ENCODE results near the gene CLIC5. TPM values are rescaled to one million over a fixed set of nuclear protein-coding genes. Genes with fewer than 3 reads are reported as not detected.

CLIC5 gene
- total RNA-seq, 1 experiment from 2014 or later = 0.05 TPM

- ATAC-seq = no peak
- Histone ChIP-seq H3K36me3 (ENCODE audit: control insufficient read depth, insufficient read depth, low read length) (no peaks in the 10 kb centered on the region), H3K4me3 (ENCODE audit: low read depth in 2 of 2, low read length in 2 of 2) (no peak overlapping the region), H3K9me3 (ENCODE audit: control insufficient read depth, insufficient read depth, low read depth, low read length) (no peaks in the 10 kb centered on the region), H3K4me1 (ENCODE audit: control insufficient read depth, insufficient read depth, low read length) (no peaks in the 10 kb centered on the region), H3K27me3 (ENCODE audit: control insufficient read depth, insufficient read depth, low read length) (0 out of 2 replicates have a peak, but pooled peaks cover 2% of the 10 kb centered on the region), H3K27ac (ENCODE audit: low read length) (no peak overlapping the region)
- no TSS peak for BruUV-seq (replicated peaks)
- intact Hi-C loops (cut with micrococcal nuclease; ENCODE audit: unreplicated experiment) = no loop called here
- in situ Hi-C loops (cut with HindIII; ENCODE audit: low pct_unique_long_range_greater_than_20kb, low sequenced_read_pairs) = no loop called here
- TF ChIP-seq CTCF (IDR thresholded peaks at IDR 0.05) (no peak), TCF7L2 (IDR thresholded peaks at IDR 0.05; ENCODE audit: low read depth, low read length) (no peak), POLR2AphosphoS5 (IDR thresholded peaks at IDR 0.05; ENCODE audit: low read depth, low read length) (no peak), SIN3A (IDR thresholded peaks at IDR 0.05; ENCODE audit: borderline replicate concordance, insufficient read depth, low read depth, low read length) (no peak), REST (IDR thresholded peaks at IDR 0.05; ENCODE audit: insufficient read depth in 1 of 2, low read depth in 2 of 2, low read length in 1 of 2) (no peak)
- CTCF ChIA-PET = interaction anchor here (0.6 kb wide), 1 partner anchor 527 kb away, joined by 8 read pairs; no protein-coding TSS in a partner anchor
- POLR2A ChIA-PET = no interaction called here
- no peak for DNase-seq (ENCODE audit: low read depth, low spot score)
These were observed 45.3 kb downstream of the CLIC5 start for GRCh38 chr6:45970326-45970725.

- intact Hi-C loops (cut with micrococcal nuclease; ENCODE audit: unreplicated experiment) (no loop called here), in situ Hi-C loops (cut with HindIII; ENCODE audit: low pct_unique_long_range_greater_than_20kb, low sequenced_read_pairs) (no loop called here)
- 0 out of 2 replicates have a peak, but pooled peaks cover 2% of the 10 kb centered on the region for H3K27me3 ChIP-seq (ENCODE audit: control insufficient read depth, insufficient read depth, low read length)
- no peaks in the 10 kb centered on the region for H3K9me3 ChIP-seq (ENCODE audit: control insufficient read depth, insufficient read depth, low read depth, low read length)
- no peaks in the 10 kb centered on the region for H3K36me3 ChIP-seq (ENCODE audit: control insufficient read depth, insufficient read depth, low read length)
- H3K27ac ChIP-seq (ENCODE audit: low read length) = no peak overlapping the region
- ChIA-PET CTCF (interaction anchor here (0.6 kb wide), 1 partner anchor 527 kb away, joined by 8 read pairs; no protein-coding TSS in a partner anchor), POLR2A (no interaction called here)
- ATAC-seq (no peak), DNase-seq (ENCODE audit: low read depth, low spot score) (no peak)
- H3K4me3 ChIP-seq (ENCODE audit: low read depth in 2 of 2, low read length in 2 of 2) = no peak overlapping the region
- BruUV-seq (replicated peaks) = no TSS peak
- TF ChIP-seq POLR2AphosphoS5 (IDR thresholded peaks at IDR 0.05; ENCODE audit: low read depth, low read length) = no peak
- TF ChIP-seq TCF7L2 (IDR thresholded peaks at IDR 0.05; ENCODE audit: low read depth, low read length) = no peak
- TF ChIP-seq SIN3A (IDR thresholded peaks at IDR 0.05; ENCODE audit: borderline replicate concordance, insufficient read depth, low read depth, low read length) = no peak
- TF ChIP-seq REST (IDR thresholded peaks at IDR 0.05; ENCODE audit: insufficient read depth in 1 of 2, low read depth in 2 of 2, low read length in 1 of 2) = no peak
- TF ChIP-seq CTCF (IDR thresholded peaks at IDR 0.05) = no peak
- H3K4me1 ChIP-seq (ENCODE audit: control insufficient read depth, insufficient read depth, low read length) = no peaks in the 10 kb centered on the region
These were observed 45.8 kb downstream of the CLIC5 start for GRCh38 chr6:45969883-45970282.

Measured in Panc1 (cell line).